Activated CD8-positive, alpha-beta T cell treated with anti-CD3 and anti-CD28 coated beads for 36 hours (primary cell): ENCODE data around the gene EEF2. TPM values are rescaled to one million over a fixed set of nuclear protein-coding genes. Genes with fewer than 3 reads are reported as not detected.

Experiments used
- ATAC-seq: fragments of 200-7000 bp; cut with Tn5 transposase; one replicate; pipeline ENCODE4 v1.10.0; 2021; ENCODE audit warnings: mild to moderate bottlenecking, moderate library complexity
- CTCF ChIA-PET: fragments of 350-600 bp; sonication (Branson Sonifier 250); formaldehyde crosslinking; loops from one replicate; lab custom pipeline; 2021; ENCODE audit warnings: antibody characterized with exemption; lab: Charles Lee
- POLR2A ChIA-PET: fragments of 350-600 bp; sonication (Branson Sonifier 250); formaldehyde crosslinking; loops from one replicate; lab custom pipeline; 2021; ENCODE audit warnings: antibody characterized with exemption; lab: Charles Lee
- DNase-seq: peaks from one replicate; pipeline ENCODE4 v3.0.0-alpha.2; 2020
- H3K27ac Mint-ChIP-seq: one replicate; pipeline ENCODE4 v1.8.0; 2021; ENCODE audit warnings: mild to moderate bottlenecking, mixed read lengths
- H3K27me3 Mint-ChIP-seq: one replicate; pipeline ENCODE4 v1.8.0; 2021; ENCODE audit warnings: mixed read lengths
- H3K36me3 Mint-ChIP-seq: one replicate; pipeline ENCODE4 v1.8.0; 2021; ENCODE audit warnings: low read depth, mixed read lengths
- H3K4me1 Mint-ChIP-seq: one replicate; pipeline ENCODE4 v1.8.0; 2021; ENCODE audit warnings: low read depth, mixed read lengths
- H3K4me3 Mint-ChIP-seq: one replicate; pipeline ENCODE4 v1.8.0; 2021; ENCODE audit warnings: mild to moderate bottlenecking, moderate library complexity, mixed read lengths
- H3K9me3 Mint-ChIP-seq: one replicate; pipeline ENCODE4 v1.8.0; 2021; ENCODE audit warnings: mixed read lengths
- CTCF ChIP-seq: fragments of 200-600 bp; IDR thresholded peaks from one replicate; pipeline ENCODE4 v1.8.0; 2022; ENCODE audit warnings: antibody characterized with exemption, mild to moderate bottlenecking
- intact Hi-C: fragments of 100-400 bp; cut with micrococcal nuclease; formaldehyde crosslinking; loops from one replicate; pipeline ENCODE4 v1.10.0; 2022
- total RNA-seq, 2 experiments: library from RNA; stranded (reverse); gene quantifications; one replicate each; pipeline ENCODE4 v1.2.3, GENCODE V29; 2021

The EEF2 gene
- total RNA-seq, 2 experiments from 2014 or later, result 3,533 to 3,625 TPM

- H3K4me3 Mint-ChIP-seq, result peak overlapping the region; percentile 94
- no peaks in the 10 kb centered on the region for H3K27me3 Mint-ChIP-seq
- H3K4me1 Mint-ChIP-seq, result peaks cover 49% of the 10 kb centered on the region
- H3K9me3 Mint-ChIP-seq, result peaks cover under 1% of the 10 kb centered on the region
- ATAC-seq, result no peak
- ChIA-PET CTCF (interaction anchor here (0.8 to 2.5 kb wide), 10 partner anchors 11 to 223 kb away, joined by 3 to 17 read pairs (median 4); partner anchors contain the start of genes DAPK3, MRPL54 and PIAS4), POLR2A (interaction anchor here (0.6 to 7.8 kb wide), 20 partner anchors 10 to 669 kb away, joined by 3 to 131 read pairs (median 4); partner anchors contain the start of genes APBA3, DAPK3, MRPL54 and PIAS4)
- H3K36me3 Mint-ChIP-seq, result peaks cover 47% of the 10 kb centered on the region
- intact Hi-C loops, result loop anchor here (5.0 kb wide), 1 partner anchor 132 kb away; no protein-coding TSS in a partner anchor
- DNase-seq, result no peak
- peak overlapping the region; percentile 95 for H3K27ac Mint-ChIP-seq
- no peak for TF ChIP-seq CTCF
These were observed 488 bp upstream of the EEF2 start for GRCh38 chr19:3985643-3986259.

DNA sequence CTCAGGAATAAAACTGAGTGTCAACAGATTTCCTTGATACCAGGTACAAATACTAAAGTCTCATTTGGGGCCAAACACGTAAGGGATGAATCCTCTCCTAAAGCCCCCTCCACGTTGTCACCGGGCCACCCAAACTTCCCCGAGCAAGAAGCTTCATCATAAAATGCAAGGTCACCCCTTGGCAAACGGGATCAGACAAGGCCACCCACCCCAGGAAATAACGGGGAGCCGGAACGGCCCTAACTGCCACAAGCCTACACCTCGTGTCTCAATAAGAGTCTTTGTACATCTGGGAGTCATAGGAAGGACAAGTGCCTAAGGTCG, 717 bp downstream of the EEF2 start:
- intact Hi-C loops, result no loop called here
- Mint-ChIP-seq H3K27me3 (no peaks in the 10 kb centered on the region), H3K9me3 (no peaks in the 10 kb centered on the region), H3K4me1 (peaks cover 46% of the 10 kb centered on the region), H3K4me3 (peak overlapping the region; percentile 94), H3K36me3 (peaks cover 55% of the 10 kb centered on the region), H3K27ac (peak overlapping the region; percentile 95)
- no peak for TF ChIP-seq CTCF
- POLR2A ChIA-PET, result interaction anchor here (0.6 to 7.8 kb wide), 15 partner anchors 9 to 223 kb away, joined by 3 to 131 read pairs (median 5); partner anchors contain the start of genes APBA3, DAPK3, MRPL54 and PIAS4
- DNase-seq (no peak), ATAC-seq (no peak)
- CTCF ChIA-PET, result interaction anchor here (0.7 to 2.5 kb wide), 2 partner anchors 14 to 680 kb away, joined by 3 to 16 read pairs; partner anchors contain the start of gene DAPK3

GRCh38 chr19:3983936-3984583, 1.2 kb downstream of the EEF2 start:
- no peak for ATAC-seq
- CTCF ChIA-PET, result interaction anchor here (2.5 kb wide), 1 partner anchor 13 kb away, joined by 16 read pairs; the partner anchor contains the start of gene DAPK3
- TF ChIP-seq CTCF, result no peak
- H3K27ac Mint-ChIP-seq, result peak overlapping the region; percentile 95
- H3K4me1 Mint-ChIP-seq, result peaks cover 49% of the 10 kb centered on the region
- H3K27me3 Mint-ChIP-seq, result no peaks in the 10 kb centered on the region
- intact Hi-C loops, result no loop called here
- peak overlapping the region; percentile 94 for H3K4me3 Mint-ChIP-seq
- no peaks in the 10 kb centered on the region for H3K9me3 Mint-ChIP-seq
- H3K36me3 Mint-ChIP-seq, result peaks cover 60% of the 10 kb centered on the region
- POLR2A ChIA-PET, result interaction anchor here (0.6 to 7.8 kb wide), 15 partner anchors 8 to 263 kb away, joined by 3 to 131 read pairs (median 5); partner anchors contain the start of genes APBA3, DAPK3, MRPL54 and PIAS4
- no peak for DNase-seq

DNA sequence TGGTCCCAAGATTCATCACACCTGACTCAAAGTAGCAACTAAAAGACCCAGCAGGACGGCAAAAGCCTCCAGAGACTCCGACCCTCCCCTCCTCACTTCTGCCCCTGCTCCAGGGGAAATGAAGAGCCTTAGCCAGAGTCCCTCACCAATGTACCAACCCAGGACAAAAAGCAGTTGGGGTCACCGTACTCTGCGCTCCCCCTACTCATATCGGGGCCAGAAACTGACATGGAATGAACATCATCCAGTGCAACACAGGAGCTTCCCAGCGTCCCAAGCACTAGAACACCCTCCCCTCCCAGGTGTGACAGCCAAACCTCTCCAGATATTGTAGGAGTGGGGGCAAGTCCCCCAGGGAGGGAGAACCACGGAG, 1.7 kb downstream of the EEF2 start:
- no peak for DNase-seq
- TF ChIP-seq CTCF, result no peak
- CTCF ChIA-PET, result interaction anchor here (1.1 kb wide), 1 partner anchor 156 kb away, joined by 3 read pairs; no protein-coding TSS in a partner anchor
- peaks cover 49% of the 10 kb centered on the region for H3K4me1 Mint-ChIP-seq
- peak overlapping the region; percentile 95 for H3K27ac Mint-ChIP-seq
- intact Hi-C loops, result no loop called here
- no peak for ATAC-seq
- peaks cover 62% of the 10 kb centered on the region for H3K36me3 Mint-ChIP-seq
- peak overlapping the region; percentile 94 for H3K4me3 Mint-ChIP-seq
- H3K9me3 Mint-ChIP-seq, result no peaks in the 10 kb centered on the region
- POLR2A ChIA-PET, result interaction anchor here (0.6 to 7.8 kb wide), 13 partner anchors 8 to 264 kb away, joined by 3 to 131 read pairs (median 5); partner anchors contain the start of genes APBA3, DAPK3, MRPL54 and PIAS4
- no peaks in the 10 kb centered on the region for H3K27me3 Mint-ChIP-seq
